ENCODE data around the gene KRTAP21-1.

GRCh38 chr21:30718239-30718909 is 36.9 kb downstream of the KRTAP21-1 start, which contains the start of gene KRTAP21-3:
- TF ChIP-seq CTCF (IDR thresholded peaks at IDR 0.05) (no peak), POLR2A (IDR thresholded peaks at IDR 0.05) (no peak)

Data from uterus (tissue), 2 donors.